MCF 10A (cell line): ENCODE results near the gene POGK. TPM values are rescaled to one million over a fixed set of nuclear protein-coding genes. Genes with fewer than 3 reads are reported as not detected.
A peak's percentile ranks its signal among the peaks of the same experiment; 100 is the strongest.
"Not testable (repeated sequence)": the region's sequence is repeated elsewhere in the genome, so short reads cannot be mapped to it uniquely, and the experiment has no call there.

Experiments
- BruUV-seq: library from RNA; stranded (reverse); fragments of 400-500 nt; replicated peaks from 2 replicates; lab custom pipeline; 2021; lab: Mats Ljungman, UMichigan
- CTCF ChIA-PET: fragments of 300-600 bp; sonication (Branson Sonifier 250); formaldehyde crosslinking; extraction: SDS; loops from one replicate; lab custom pipeline; 2021; ENCODE audit warnings: antibody characterized with exemption, inconsistent platforms; lab: Yijun Ruan, JAX
- POLR2A ChIA-PET: fragments of 300-600, 350-650 bp; sonication (Branson Sonifier 250); formaldehyde crosslinking; extraction: SDS; loops from one replicate; lab custom pipeline; 2020; ENCODE audit warnings: antibody characterized with exemption, inconsistent platforms; lab: Yijun Ruan, JAX
- DNase-seq: peaks from one replicate; pipeline ENCODE4 v3.0.0-alpha.2; 2018; ENCODE audit not compliant: unreplicated experiment
- H3K27ac Mint-ChIP-seq: one replicate; pipeline ENCODE4 v1.8.0; 2022; ENCODE audit warnings: mild to moderate bottlenecking, low read depth, mixed read lengths; ENCODE audit not compliant: unreplicated experiment
- H3K27me3 Mint-ChIP-seq: one replicate; pipeline ENCODE4 v1.8.0; 2022; ENCODE audit warnings: mixed read lengths; ENCODE audit not compliant: insufficient read depth, unreplicated experiment
- H3K36me3 Mint-ChIP-seq: one replicate; pipeline ENCODE4 v1.8.0; 2022; ENCODE audit warnings: mild to moderate bottlenecking, moderate library complexity, mixed read lengths; ENCODE audit not compliant: insufficient read depth, unreplicated experiment
- H3K4me1 Mint-ChIP-seq: one replicate; pipeline ENCODE4 v1.8.0; 2022; ENCODE audit warnings: mixed read lengths; ENCODE audit not compliant: insufficient read depth, unreplicated experiment
- H3K4me3 Mint-ChIP-seq: one replicate; pipeline ENCODE4 v1.8.0; 2022; ENCODE audit warnings: mild to moderate bottlenecking, moderate library complexity, mixed read lengths; ENCODE audit not compliant: unreplicated experiment
- H3K9me3 Mint-ChIP-seq: one replicate; pipeline ENCODE4 v1.8.0; 2022; ENCODE audit warnings: mixed read lengths; ENCODE audit not compliant: unreplicated experiment
- intact Hi-C: fragments of 100-400 bp; cut with micrococcal nuclease; formaldehyde crosslinking; loops from 2 replicates; pipeline ENCODE4 v1.14.1; 2022
- total RNA-seq: library from RNA; stranded (reverse); gene quantifications from 2 replicates; pipeline ENCODE4 v1.2.3, GENCODE V29; 2022
- TF ChIP-seq, protein P1 (sequence below): fragments of 200-600 bp; IDR thresholded peaks from one replicate; pipeline ENCODE4 v1.8.0; 2022; ENCODE audit warnings: antibody characterized with exemption, mild to moderate bottlenecking; ENCODE audit not compliant: unreplicated experiment

Gene POGK
- total RNA-seq, 1 experiment from 2014 or later, result 71.8 TPM

DNA sequence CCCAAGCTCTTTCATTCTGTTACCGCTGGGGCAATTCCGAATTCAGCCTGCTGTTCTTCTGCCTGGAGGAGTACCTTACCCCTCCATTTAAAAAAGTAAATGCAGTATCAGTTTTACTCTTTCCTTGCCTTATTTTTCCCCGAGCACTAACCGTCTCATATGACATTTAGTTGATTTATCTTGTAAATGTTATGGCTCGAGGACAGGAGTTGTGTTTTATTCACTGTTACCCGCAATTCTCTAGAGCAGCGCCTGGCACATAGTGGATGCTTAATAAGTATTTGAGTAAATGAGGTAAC is 37.2 kb downstream of the POGK start:
- H3K27me3 Mint-ChIP-seq, result no peaks in the 10 kb centered on the region
- peaks cover 34% of the 10 kb centered on the region for H3K4me1 Mint-ChIP-seq
- intact Hi-C loops, result loop anchor here (2.0 kb wide), 1 partner anchor 38 kb away; the partner anchor contains the start of gene POGK
- no TSS peak for BruUV-seq
- TF ChIP-seq, protein P1, sequence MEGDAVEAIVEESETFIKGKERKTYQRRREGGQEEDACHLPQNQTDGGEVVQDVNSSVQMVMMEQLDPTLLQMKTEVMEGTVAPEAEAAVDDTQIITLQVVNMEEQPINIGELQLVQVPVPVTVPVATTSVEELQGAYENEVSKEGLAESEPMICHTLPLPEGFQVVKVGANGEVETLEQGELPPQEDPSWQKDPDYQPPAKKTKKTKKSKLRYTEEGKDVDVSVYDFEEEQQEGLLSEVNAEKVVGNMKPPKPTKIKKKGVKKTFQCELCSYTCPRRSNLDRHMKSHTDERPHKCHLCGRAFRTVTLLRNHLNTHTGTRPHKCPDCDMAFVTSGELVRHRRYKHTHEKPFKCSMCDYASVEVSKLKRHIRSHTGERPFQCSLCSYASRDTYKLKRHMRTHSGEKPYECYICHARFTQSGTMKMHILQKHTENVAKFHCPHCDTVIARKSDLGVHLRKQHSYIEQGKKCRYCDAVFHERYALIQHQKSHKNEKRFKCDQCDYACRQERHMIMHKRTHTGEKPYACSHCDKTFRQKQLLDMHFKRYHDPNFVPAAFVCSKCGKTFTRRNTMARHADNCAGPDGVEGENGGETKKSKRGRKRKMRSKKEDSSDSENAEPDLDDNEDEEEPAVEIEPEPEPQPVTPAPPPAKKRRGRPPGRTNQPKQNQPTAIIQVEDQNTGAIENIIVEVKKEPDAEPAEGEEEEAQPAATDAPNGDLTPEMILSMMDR, result peak; percentile 24
- peaks cover 14% of the 10 kb centered on the region for H3K36me3 Mint-ChIP-seq
- POLR2A ChIA-PET, result interaction anchor here (0.6 to 2.8 kb wide), 25 partner anchors 8 to 1246 kb away, joined by 3 to 46 read pairs (median 5); partner anchors contain the start of genes MGST3, POGK and POU2F1
- no peaks in the 10 kb centered on the region for H3K9me3 Mint-ChIP-seq
- H3K27ac Mint-ChIP-seq, result peak overlapping the region; percentile 95
- peak overlapping the region; percentile 92 for H3K4me3 Mint-ChIP-seq
- CTCF ChIA-PET, result interaction anchor here (0.6 to 9.3 kb wide), 7 partner anchors 27 to 679 kb away, joined by 3 to 89 read pairs (median 3); no protein-coding TSS in a partner anchor
- no peak for DNase-seq

GRCh38 chr1:166878173-166878917 is 39.1 kb downstream of the POGK start:
- Mint-ChIP-seq H3K4me1 (peaks cover 26% of the 10 kb centered on the region), H3K36me3 (peaks cover 12% of the 10 kb centered on the region)
- H3K9me3 Mint-ChIP-seq, H3K27ac Mint-ChIP-seq, DNase-seq, H3K4me3 Mint-ChIP-seq, intact Hi-C loops, H3K27me3 Mint-ChIP-seq, BruUV-seq: not testable (repeated sequence)
- CTCF ChIA-PET, result interaction anchor here (0.7 to 9.3 kb wide), 9 partner anchors 13 to 1424 kb away, joined by 3 to 89 read pairs (median 4); partner anchors contain the start of gene POU2F1
- POLR2A ChIA-PET, result interaction anchor here (1.2 kb wide), 1 partner anchor 27 kb away, joined by 3 read pairs; no protein-coding TSS in a partner anchor

GRCh38 chr1:166882893-166883292 is 43.6 kb downstream of the POGK start:
- BruUV-seq, result no TSS peak
- POLR2A ChIA-PET, result interaction anchor here (1.0 kb wide), 1 partner anchor 19 kb away, joined by 4 read pairs; no protein-coding TSS in a partner anchor
- Mint-ChIP-seq H3K27ac (no peak overlapping the region), H3K27me3 (no peaks in the 10 kb centered on the region), H3K36me3 (no peaks in the 10 kb centered on the region), H3K9me3 (no peaks in the 10 kb centered on the region), H3K4me1 (no peaks in the 10 kb centered on the region), H3K4me3 (no peak overlapping the region)
- TF ChIP-seq, protein P1, result no peak
- intact Hi-C loops, result no loop called here
- peak; percentile 23 for DNase-seq
- CTCF ChIA-PET, result interaction anchor here (0.6 to 9.3 kb wide), 9 partner anchors 9 to 559 kb away, joined by 3 to 89 read pairs (median 4); no protein-coding TSS in a partner anchor

DNA sequence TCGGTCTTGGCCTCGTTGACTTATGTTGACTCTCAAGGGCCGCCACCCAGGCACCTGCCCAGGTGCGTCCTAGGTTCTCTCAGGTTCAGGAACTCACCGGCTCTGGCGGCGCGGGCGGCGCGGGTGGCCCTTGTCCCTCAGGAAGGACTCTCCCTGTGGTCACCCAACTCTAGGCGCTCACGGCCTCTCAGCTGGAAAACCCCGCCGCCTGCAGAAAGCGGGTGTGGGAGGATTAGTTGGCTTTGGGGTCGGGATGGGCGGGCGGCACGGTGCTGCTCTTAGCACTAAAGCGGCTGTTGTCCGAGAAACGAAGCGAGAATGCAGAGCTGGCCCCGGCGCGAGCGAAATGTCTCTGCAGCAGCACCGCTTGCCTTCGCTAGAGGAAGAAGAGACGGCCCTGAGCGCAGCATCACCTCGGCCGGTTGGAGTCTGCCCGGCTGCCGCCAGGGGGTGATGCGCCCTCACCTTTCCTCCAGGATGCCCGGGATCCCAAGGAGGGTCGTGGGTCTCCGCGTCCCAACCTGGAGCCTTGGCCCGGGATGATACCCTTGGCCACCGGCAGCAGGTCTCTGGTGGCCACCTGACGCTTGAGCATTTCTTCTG is 44.9 kb downstream of the POGK start:
- intact Hi-C loops, result no loop called here
- Mint-ChIP-seq H3K36me3 (no peaks in the 10 kb centered on the region), H3K27ac (no peak overlapping the region), H3K4me1 (no peaks in the 10 kb centered on the region), H3K4me3 (no peak overlapping the region), H3K9me3 (no peaks in the 10 kb centered on the region), H3K27me3 (no peaks in the 10 kb centered on the region)
- DNase-seq, result no peak
- POLR2A ChIA-PET, result interaction anchor here (0.7 kb wide), 1 partner anchor 43 kb away, joined by 3 read pairs; no protein-coding TSS in a partner anchor
- no TSS peak for BruUV-seq
- CTCF ChIA-PET, result interaction anchor here (0.5 to 9.3 kb wide), 8 partner anchors 8 to 183 kb away, joined by 3 to 89 read pairs (median 4); no protein-coding TSS in a partner anchor
- TF ChIP-seq, protein P1, result peak; percentile 39
